ENCODE results near the gene WNT2B.
A peak's percentile ranks its signal among the peaks of the same experiment; 100 is the strongest.
"Not testable (repeated sequence)": the region's sequence is repeated elsewhere in the genome, so short reads cannot be mapped to it uniquely, and the experiment has no call there.

The WNT2B gene

GRCh38 chr1:112508278-112509004, at the start of gene WNT2B:
WNT2B (plus strand) TSS chr1:112508965; CDS start chr1:112509263, 298 bp downstream.
- no peak for DNase-seq (ENCODE audit: low read depth, low spot score)

- DNase-seq (ENCODE audit: low read depth, low spot score) = no peak
Measured at GRCh38 chr1:112460615-112461014, 48.1 kb upstream of the WNT2B start.

- DNase-seq (ENCODE audit: low read depth, low spot score) = no peak
Measured at GRCh38 chr1:112461200-112461871, 47.4 kb upstream of the WNT2B start.

GRCh38 chr1:112462953-112463279, 45.8 kb upstream of the WNT2B start:
- no peak for DNase-seq (ENCODE audit: low read depth, low spot score)

GRCh38 chr1:112464501-112464900, 44.3 kb upstream of the WNT2B start:
- no peak for DNase-seq (ENCODE audit: low read depth, low spot score)

GRCh38 chr1:112465122-112465521, 43.6 kb upstream of the WNT2B start:
- peak; percentile 26 for DNase-seq (ENCODE audit: low read depth, low spot score)

- peak; percentile 82 for DNase-seq (ENCODE audit: low read depth, low spot score)
Measured at GRCh38 chr1:112466078-112466660, 42.6 kb upstream of the WNT2B start.

- DNase-seq (ENCODE audit: low read depth, low spot score) = not testable (repeated sequence)
Measured at GRCh38 chr1:112470324-112470723, 38.4 kb upstream of the WNT2B start.

GRCh38 chr1:112470966-112471365, 37.8 kb upstream of the WNT2B start:
- DNase-seq (ENCODE audit: low read depth, low spot score) = no peak

- no peak for DNase-seq (ENCODE audit: low read depth, low spot score)
Measured at GRCh38 chr1:112472142-112472541, 36.6 kb upstream of the WNT2B start.

GRCh38 chr1:112477550-112477949, 31.2 kb upstream of the WNT2B start:
- no peak for DNase-seq (ENCODE audit: low read depth, low spot score)

GRCh38 chr1:112478314-112478713, 30.5 kb upstream of the WNT2B start:
- DNase-seq (ENCODE audit: low read depth, low spot score) = no peak

GRCh38 chr1:112486063-112486462, 22.7 kb upstream of the WNT2B start:
- DNase-seq (ENCODE audit: low read depth, low spot score) = not testable (repeated sequence)

GRCh38 chr1:112487686-112488085, 21.1 kb upstream of the WNT2B start:
- DNase-seq (ENCODE audit: low read depth, low spot score) = not testable (repeated sequence)

- DNase-seq (ENCODE audit: low read depth, low spot score) = no peak
Measured at GRCh38 chr1:112488141-112488540, 20.6 kb upstream of the WNT2B start.

GRCh38 chr1:112492076-112492475, 16.7 kb upstream of the WNT2B start:
- no peak for DNase-seq (ENCODE audit: low read depth, low spot score)

GRCh38 chr1:112493351-112493750, 15.4 kb upstream of the WNT2B start:
- no peak for DNase-seq (ENCODE audit: low read depth, low spot score)

GRCh38 chr1:112496290-112496689, 12.5 kb upstream of the WNT2B start:
- DNase-seq (ENCODE audit: low read depth, low spot score) = no peak

- DNase-seq (ENCODE audit: low read depth, low spot score) = no peak
Measured at GRCh38 chr1:112501810-112502641, 6.7 kb upstream of the WNT2B start.

GRCh38 chr1:112502826-112503225, 5.9 kb upstream of the WNT2B start:
- no peak for DNase-seq (ENCODE audit: low read depth, low spot score)

GRCh38 chr1:112504001-112504660, 4.6 kb upstream of the WNT2B start:
- no peak for DNase-seq (ENCODE audit: low read depth, low spot score)

Measured in brain pericyte (primary cell).